ENCODE data around the gene DISP2.

The DISP2 gene

DNA sequence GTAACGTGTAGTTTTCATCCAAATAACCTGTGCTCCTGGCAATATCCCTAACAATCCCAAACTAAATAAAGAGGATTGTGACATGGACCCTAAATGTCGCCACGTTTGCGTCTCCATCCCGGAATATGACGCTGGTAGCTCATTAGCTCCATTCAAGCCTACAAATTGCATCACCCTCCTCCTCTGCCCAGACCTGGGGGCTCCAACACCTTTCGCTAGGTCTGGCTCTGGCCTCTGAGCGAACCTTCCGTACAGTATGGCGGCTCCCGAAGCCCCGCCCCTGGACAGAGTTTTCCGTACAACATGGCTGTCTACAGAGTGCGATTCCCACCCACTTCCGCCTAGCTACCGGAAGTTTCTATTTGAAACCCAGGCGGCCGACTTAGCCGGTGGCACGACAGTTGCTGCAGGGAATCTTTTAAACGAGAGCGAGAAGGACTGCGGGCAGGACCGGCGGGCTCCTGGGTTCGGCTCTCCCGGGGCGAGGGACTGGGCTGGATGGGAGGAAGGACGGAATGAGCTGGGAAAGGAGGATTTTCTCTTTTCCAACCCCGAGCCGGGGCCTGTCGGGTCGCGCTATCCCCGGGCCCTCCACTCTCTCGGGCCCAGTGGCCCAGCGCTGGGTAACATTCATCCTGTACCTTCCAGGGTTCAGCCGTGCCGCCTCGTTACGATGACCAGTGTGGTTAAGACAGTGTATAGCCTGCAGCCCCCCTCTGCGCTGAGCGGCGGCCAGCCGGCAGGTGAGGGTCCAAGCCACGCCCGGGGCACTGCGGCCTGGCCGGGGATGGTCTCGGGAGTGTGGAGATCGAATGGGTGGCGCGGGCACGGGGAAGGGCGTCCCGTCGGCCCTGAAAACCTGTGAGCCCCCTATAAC is 24.8 kb downstream of the DISP2 start, which contains the start of gene KNSTRN (continued):
- TF ChIP-seq YY1 (tag by site-specific recombination; IDR thresholded peaks at IDR 0.05) (peak; percentile 94), ZNF707 (tag by site-specific recombination; IDR thresholded peaks at IDR 0.05) (no peak), ZNF2 (tag by site-specific recombination; IDR thresholded peaks at IDR 0.05) (0 out of 2 replicates have a peak, but pooled peaks have one; percentile 18), ZNF138 (tag by site-specific recombination; IDR thresholded peaks at IDR 0.05; ENCODE audit: borderline replicate concordance) (no peak), ZNF747 (tag by site-specific recombination; IDR thresholded peaks at IDR 0.05) (no peak), HOXD13 (CRISPR knock-in tag; IDR thresholded peaks at IDR 0.05; ENCODE audit: borderline replicate concordance) (no peak), ZNF561 (tag by site-specific recombination; IDR thresholded peaks at IDR 0.05; ENCODE audit: borderline replicate concordance) (no peak), TCF7L2 (IDR thresholded peaks at IDR 0.05; ENCODE audit: borderline replicate concordance, low read depth, low read length) (peak; percentile 60; the same call in 1 of the 2 replicates), SP7 (tag by site-specific recombination; IDR thresholded peaks at IDR 0.05) (0 out of 2 replicates have a peak, but pooled peaks have one; percentile 9), BCL11A (tag by site-specific recombination; IDR thresholded peaks at IDR 0.05; ENCODE audit: low read depth) (no peak), SP2 (tag by site-specific recombination; IDR thresholded peaks at IDR 0.05) (peak; percentile 51), KLF16 (tag by site-specific recombination; IDR thresholded peaks at IDR 0.05) (peak; percentile 53; the same call in 1 of the 2 replicates), ZSCAN30 (tag by site-specific recombination; IDR thresholded peaks at IDR 0.05) (peak; percentile 36; the same call in 1 of the 2 replicates), SCRT2 (tag by site-specific recombination; IDR thresholded peaks at IDR 0.05) (peak; percentile 12; the same call in 1 of the 2 replicates), ZFP37 (tag by site-specific recombination; IDR thresholded peaks at IDR 0.05) (no peak), ZNF10 (tag by site-specific recombination; IDR thresholded peaks at IDR 0.05) (no peak), REPIN1 (tag by site-specific recombination; IDR thresholded peaks at IDR 0.05; ENCODE audit: low read depth) (no peak)
- TF ChIP-seq, protein P1, sequence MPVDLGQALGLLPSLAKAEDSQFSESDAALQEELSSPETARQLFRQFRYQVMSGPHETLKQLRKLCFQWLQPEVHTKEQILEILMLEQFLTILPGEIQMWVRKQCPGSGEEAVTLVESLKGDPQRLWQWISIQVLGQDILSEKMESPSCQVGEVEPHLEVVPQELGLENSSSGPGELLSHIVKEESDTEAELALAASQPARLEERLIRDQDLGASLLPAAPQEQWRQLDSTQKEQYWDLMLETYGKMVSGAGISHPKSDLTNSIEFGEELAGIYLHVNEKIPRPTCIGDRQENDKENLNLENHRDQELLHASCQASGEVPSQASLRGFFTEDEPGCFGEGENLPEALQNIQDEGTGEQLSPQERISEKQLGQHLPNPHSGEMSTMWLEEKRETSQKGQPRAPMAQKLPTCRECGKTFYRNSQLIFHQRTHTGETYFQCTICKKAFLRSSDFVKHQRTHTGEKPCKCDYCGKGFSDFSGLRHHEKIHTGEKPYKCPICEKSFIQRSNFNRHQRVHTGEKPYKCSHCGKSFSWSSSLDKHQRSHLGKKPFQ (tag by site-specific recombination; IDR thresholded peaks at IDR 0.05): no peak
- TF ChIP-seq, protein P2, sequence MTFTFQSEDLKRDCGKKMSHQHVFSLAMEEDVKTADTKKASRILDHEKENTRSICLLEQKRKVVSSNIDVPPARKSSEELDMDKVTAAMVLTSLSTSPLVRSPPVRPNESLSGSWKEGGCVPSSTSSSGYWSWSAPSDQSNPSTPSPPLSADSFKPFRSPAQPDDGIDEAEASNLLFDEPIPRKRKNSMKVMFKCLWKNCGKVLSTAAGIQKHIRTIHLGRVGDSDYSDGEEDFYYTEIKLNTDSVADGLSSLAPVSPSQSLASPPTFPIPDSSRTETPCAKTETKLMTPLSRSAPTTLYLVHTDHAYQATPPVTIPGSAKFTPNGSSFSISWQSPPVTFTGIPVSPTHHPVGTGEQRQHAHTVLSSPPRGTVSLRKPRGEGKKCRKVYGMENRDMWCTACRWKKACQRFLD (tag by site-specific recombination; IDR thresholded peaks at IDR 0.05): no peak
- TF ChIP-seq, protein P3, sequence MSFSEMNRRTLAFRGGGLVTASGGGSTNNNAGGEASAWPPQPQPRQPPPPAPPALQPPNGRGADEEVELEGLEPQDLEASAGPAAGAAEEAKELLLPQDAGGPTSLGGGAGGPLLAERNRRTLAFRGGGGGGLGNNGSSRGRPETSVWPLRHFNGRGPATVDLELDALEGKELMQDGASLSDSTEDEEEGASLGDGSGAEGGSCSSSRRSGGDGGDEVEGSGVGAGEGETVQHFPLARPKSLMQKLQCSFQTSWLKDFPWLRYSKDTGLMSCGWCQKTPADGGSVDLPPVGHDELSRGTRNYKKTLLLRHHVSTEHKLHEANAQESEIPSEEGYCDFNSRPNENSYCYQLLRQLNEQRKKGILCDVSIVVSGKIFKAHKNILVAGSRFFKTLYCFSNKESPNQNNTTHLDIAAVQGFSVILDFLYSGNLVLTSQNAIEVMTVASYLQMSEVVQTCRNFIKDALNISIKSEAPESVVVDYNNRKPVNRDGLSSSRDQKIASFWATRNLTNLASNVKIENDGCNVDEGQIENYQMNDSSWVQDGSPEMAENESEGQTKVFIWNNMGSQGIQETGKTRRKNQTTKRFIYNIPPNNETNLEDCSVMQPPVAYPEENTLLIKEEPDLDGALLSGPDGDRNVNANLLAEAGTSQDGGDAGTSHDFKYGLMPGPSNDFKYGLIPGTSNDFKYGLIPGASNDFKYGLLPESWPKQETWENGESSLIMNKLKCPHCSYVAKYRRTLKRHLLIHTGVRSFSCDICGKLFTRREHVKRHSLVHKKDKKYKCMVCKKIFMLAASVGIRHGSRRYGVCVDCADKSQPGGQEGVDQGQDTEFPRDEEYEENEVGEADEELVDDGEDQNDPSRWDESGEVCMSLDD (tag by site-specific recombination; IDR thresholded peaks at IDR 0.05): no peak
- TF ChIP-seq, protein P4, sequence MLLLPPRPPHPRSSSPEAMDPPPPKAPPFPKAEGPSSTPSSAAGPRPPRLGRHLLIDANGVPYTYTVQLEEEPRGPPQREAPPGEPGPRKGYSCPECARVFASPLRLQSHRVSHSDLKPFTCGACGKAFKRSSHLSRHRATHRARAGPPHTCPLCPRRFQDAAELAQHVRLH (tag by site-specific recombination; IDR thresholded peaks at IDR 0.05): peak; percentile 99
- TF ChIP-seq, protein P5, sequence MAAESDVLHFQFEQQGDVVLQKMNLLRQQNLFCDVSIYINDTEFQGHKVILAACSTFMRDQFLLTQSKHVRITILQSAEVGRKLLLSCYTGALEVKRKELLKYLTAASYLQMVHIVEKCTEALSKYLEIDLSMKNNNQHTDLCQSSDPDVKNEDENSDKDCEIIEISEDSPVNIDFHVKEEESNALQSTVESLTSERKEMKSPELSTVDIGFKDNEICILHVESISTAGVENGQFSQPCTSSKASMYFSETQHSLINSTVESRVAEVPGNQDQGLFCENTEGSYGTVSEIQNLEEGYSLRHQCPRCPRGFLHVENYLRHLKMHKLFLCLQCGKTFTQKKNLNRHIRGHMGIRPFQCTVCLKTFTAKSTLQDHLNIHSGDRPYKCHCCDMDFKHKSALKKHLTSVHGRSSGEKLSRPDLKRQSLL (tag by site-specific recombination; IDR thresholded peaks at IDR 0.05): no peak

All from HEK293 (cell line).